Astrocyte (in vitro differentiated cells and primary cell): ENCODE data around the gene LBR. TPM values are rescaled to one million over a fixed set of nuclear protein-coding genes. Genes with fewer than 3 reads are reported as not detected.

Experiments used
- DNase-seq: peaks from one replicate; pipeline ENCODE4 v3.0.0-alpha.2; 2010; ENCODE audit warnings: low read depth
- FAIRE-seq: peaks from 2 replicates; lab custom pipeline; 2011; peaks lifted over from hg19 to GRCh38; lab: Jason Lieb, UNC
- H2AFZ ChIP-seq: 2 replicates; pipeline ENCODE4 v1.6.0; 2012; ENCODE audit warnings: low read depth, low read length, inconsistent platforms
- H3K27ac ChIP-seq: 2 replicates; pipeline ENCODE4 v1.5.1; 2011; ENCODE audit warnings: low read depth, low read length, inconsistent platforms
- H3K27me3 ChIP-seq: 2 replicates; pipeline ENCODE4 v1.6.0; 2011; ENCODE audit warnings: low read length, inconsistent platforms; ENCODE audit not compliant: insufficient read depth
- H3K36me3 ChIP-seq: 2 replicates; pipeline ENCODE4 v1.5.1; 2011; ENCODE audit warnings: low read length, inconsistent platforms; ENCODE audit not compliant: insufficient read depth
- H3K4me1 ChIP-seq: 2 replicates; pipeline ENCODE4 v1.5.1; 2011; ENCODE audit warnings: low read length, inconsistent platforms; ENCODE audit not compliant: insufficient read depth
- H3K4me2 ChIP-seq: 2 replicates; pipeline ENCODE4 v1.6.0; 2012; ENCODE audit warnings: low read length, inconsistent platforms
- H3K4me3 ChIP-seq: 2 replicates; pipeline ENCODE4 v1.5.1; 2011; ENCODE audit warnings: low read depth, mild to moderate bottlenecking, low read length, inconsistent platforms; ENCODE audit not compliant: insufficient read depth
- H3K79me2 ChIP-seq: 2 replicates; pipeline ENCODE4 v1.6.0; 2012; ENCODE audit warnings: mild to moderate bottlenecking, low read length, inconsistent platforms; ENCODE audit not compliant: insufficient read depth
- H3K9ac ChIP-seq: 2 replicates; pipeline ENCODE4 v1.6.0; 2012; ENCODE audit warnings: mild to moderate bottlenecking, low read length, inconsistent platforms
- H3K9me3 ChIP-seq: 2 replicates; pipeline ENCODE4 v1.5.1; 2012; ENCODE audit warnings: low read depth, mild to moderate bottlenecking, low read length, inconsistent platforms; ENCODE audit not compliant: insufficient read depth
- H4K20me1 ChIP-seq: 2 replicates; pipeline ENCODE4 v1.6.0; 2012; ENCODE audit warnings: low read length, inconsistent platforms; ENCODE audit not compliant: insufficient read depth
- H3K27ac Mint-ChIP-seq: one replicate; pipeline ENCODE4 v1.8.0; 2021; ENCODE audit warnings: mild to moderate bottlenecking, mixed read lengths; ENCODE audit not compliant: unreplicated experiment
- H3K27me3 Mint-ChIP-seq: one replicate; pipeline ENCODE4 v1.8.0; 2021; ENCODE audit warnings: low read depth, mixed read lengths; ENCODE audit not compliant: unreplicated experiment
- H3K36me3 Mint-ChIP-seq: one replicate; pipeline ENCODE4 v1.8.0; 2021; ENCODE audit warnings: low read depth, mixed read lengths; ENCODE audit not compliant: unreplicated experiment
- H3K4me1 Mint-ChIP-seq: one replicate; pipeline ENCODE4 v1.8.0; 2021; ENCODE audit warnings: low read depth, mixed read lengths; ENCODE audit not compliant: unreplicated experiment
- H3K4me3 Mint-ChIP-seq: one replicate; pipeline ENCODE4 v1.8.0; 2021; ENCODE audit warnings: mild to moderate bottlenecking, moderate library complexity, mixed read lengths; ENCODE audit not compliant: unreplicated experiment
- H3K9me3 Mint-ChIP-seq: one replicate; pipeline ENCODE4 v1.8.0; 2021; ENCODE audit warnings: mild to moderate bottlenecking, mixed read lengths; ENCODE audit not compliant: unreplicated experiment
- EZH2 ChIP-seq: IDR thresholded peaks from 2 replicates; pipeline ENCODE4 v1.6.1; 2012; ENCODE audit warnings: mild to moderate bottlenecking, low read length, inconsistent platforms; ENCODE audit not compliant: insufficient read depth
- total RNA-seq: library from RNA; stranded (reverse); gene quantifications from 2 replicates; pipeline ENCODE4 v1.2.1, GENCODE V29; 2021
- TF ChIP-seq, protein P1 (sequence below): IDR thresholded peaks from 2 replicates; pipeline ENCODE4 v1.5.1; 2011; ENCODE audit warnings: low read depth, mild to moderate bottlenecking, inconsistent platforms, low read length, moderate library complexity; ENCODE audit not compliant: insufficient read depth

The LBR gene
- total RNA-seq, 1 donor from 2014 or later = 42.6 TPM

- Histone ChIP-seq H3K9me3 (no peaks in the 10 kb centered on the region), H3K36me3 (no peaks in the 10 kb centered on the region), H3K4me1 (peaks cover 35% of the 10 kb centered on the region), H4K20me1 (no peaks in the 10 kb centered on the region), H3K9ac (no peak overlapping the region), H3K79me2 (no peaks in the 10 kb centered on the region), H2AFZ (no peak overlapping the region), H3K27ac (no peak overlapping the region), H3K4me3 (no peak overlapping the region), H3K4me2 (no peak overlapping the region), H3K27me3 (no peaks in the 10 kb centered on the region)
- H3K9me3 Mint-ChIP-seq = no peaks in the 10 kb centered on the region
- H3K27me3 Mint-ChIP-seq = peaks cover 5% of the 10 kb centered on the region
- no peaks in the 10 kb centered on the region for H3K36me3 Mint-ChIP-seq
- H3K4me3 Mint-ChIP-seq = peak overlapping the region; percentile 60
- no peak for FAIRE-seq
- H3K4me1 Mint-ChIP-seq = peaks cover 48% of the 10 kb centered on the region
- TF ChIP-seq, protein P1, sequence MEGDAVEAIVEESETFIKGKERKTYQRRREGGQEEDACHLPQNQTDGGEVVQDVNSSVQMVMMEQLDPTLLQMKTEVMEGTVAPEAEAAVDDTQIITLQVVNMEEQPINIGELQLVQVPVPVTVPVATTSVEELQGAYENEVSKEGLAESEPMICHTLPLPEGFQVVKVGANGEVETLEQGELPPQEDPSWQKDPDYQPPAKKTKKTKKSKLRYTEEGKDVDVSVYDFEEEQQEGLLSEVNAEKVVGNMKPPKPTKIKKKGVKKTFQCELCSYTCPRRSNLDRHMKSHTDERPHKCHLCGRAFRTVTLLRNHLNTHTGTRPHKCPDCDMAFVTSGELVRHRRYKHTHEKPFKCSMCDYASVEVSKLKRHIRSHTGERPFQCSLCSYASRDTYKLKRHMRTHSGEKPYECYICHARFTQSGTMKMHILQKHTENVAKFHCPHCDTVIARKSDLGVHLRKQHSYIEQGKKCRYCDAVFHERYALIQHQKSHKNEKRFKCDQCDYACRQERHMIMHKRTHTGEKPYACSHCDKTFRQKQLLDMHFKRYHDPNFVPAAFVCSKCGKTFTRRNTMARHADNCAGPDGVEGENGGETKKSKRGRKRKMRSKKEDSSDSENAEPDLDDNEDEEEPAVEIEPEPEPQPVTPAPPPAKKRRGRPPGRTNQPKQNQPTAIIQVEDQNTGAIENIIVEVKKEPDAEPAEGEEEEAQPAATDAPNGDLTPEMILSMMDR = no peak
- no peak for TF ChIP-seq EZH2
- DNase-seq = peak; percentile 81
- peak overlapping the region; percentile 41 for H3K27ac Mint-ChIP-seq
Measured at GRCh38 chr1:225458222-225458631, 30.4 kb upstream of the LBR start.

- no peaks in the 10 kb centered on the region for H3K9me3 Mint-ChIP-seq
- H3K9ac ChIP-seq = peak overlapping the region; percentile 41
- TF ChIP-seq, protein P1 = no peak
- TF ChIP-seq EZH2 = no peak
- no peaks in the 10 kb centered on the region for H3K36me3 ChIP-seq
- H3K4me2 ChIP-seq = peak overlapping the region; percentile 74
- peaks cover 24% of the 10 kb centered on the region for H3K4me1 ChIP-seq
- H4K20me1 ChIP-seq = no peaks in the 10 kb centered on the region
- H3K4me3 ChIP-seq = no peak overlapping the region
- peak overlapping the region; percentile 15 for H2AFZ ChIP-seq
- peak; percentile 82 for DNase-seq
- H3K36me3 Mint-ChIP-seq = no peaks in the 10 kb centered on the region
- peak overlapping the region; percentile 75 for H3K27ac Mint-ChIP-seq
- H3K79me2 ChIP-seq = no peaks in the 10 kb centered on the region
- no peaks in the 10 kb centered on the region for H3K27me3 ChIP-seq
- peak overlapping the region; percentile 60 for H3K27ac ChIP-seq
- peak; percentile 50 for FAIRE-seq
- H3K4me3 Mint-ChIP-seq = no peak overlapping the region
- H3K4me1 Mint-ChIP-seq = peaks cover 33% of the 10 kb centered on the region
- H3K9me3 ChIP-seq = no peaks in the 10 kb centered on the region
- H3K27me3 Mint-ChIP-seq = no peaks in the 10 kb centered on the region
Measured at GRCh38 chr1:225454733-225455132, 26.9 kb upstream of the LBR start.

DNA sequence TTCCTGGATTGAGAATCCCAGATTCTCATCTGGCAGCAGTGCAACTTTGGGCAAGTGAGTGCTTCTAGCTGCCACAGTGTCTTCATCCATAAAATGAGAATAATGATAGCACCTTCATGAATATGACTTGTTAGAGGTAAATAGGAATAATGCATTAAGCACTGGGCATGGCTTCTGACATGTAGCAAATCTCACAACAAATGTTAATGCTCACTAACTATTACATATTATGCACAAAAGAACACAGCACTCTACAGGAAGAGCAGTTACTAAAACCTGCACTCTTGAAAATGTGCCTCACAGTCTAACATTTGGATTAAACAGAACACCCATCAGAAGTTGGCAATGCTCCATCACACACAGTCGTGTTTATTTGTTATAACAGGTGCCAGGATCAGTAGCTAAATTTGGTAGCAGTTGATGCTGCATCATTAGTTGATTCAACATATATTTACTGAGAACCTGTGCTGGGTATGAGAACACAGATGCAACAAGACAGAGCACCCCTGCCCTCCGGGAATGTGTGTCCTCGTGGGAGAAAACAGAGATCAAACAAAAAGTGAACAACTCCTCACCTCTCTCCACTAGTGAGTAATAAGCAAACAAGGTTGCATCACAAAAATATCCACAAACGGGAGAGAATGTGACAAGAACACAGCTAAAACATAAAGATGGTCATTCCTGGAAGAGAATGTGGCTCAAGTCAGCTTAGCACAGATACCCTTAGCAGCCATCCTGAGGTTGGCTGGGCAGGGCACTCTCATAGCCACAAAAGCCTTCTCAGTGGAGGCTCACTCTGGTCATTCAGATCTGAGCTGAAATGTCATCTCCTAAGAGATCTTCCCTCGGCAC is 26.2 kb upstream of the LBR start:
- H3K79me2 ChIP-seq = no peaks in the 10 kb centered on the region
- Mint-ChIP-seq H3K36me3 (no peaks in the 10 kb centered on the region), H3K4me3 (no peak overlapping the region), H3K27ac (peak overlapping the region; percentile 75), H3K9me3 (no peaks in the 10 kb centered on the region), H3K4me1 (peaks cover 26% of the 10 kb centered on the region), H3K27me3 (no peaks in the 10 kb centered on the region)
- TF ChIP-seq, protein P1 = no peak
- no peak for TF ChIP-seq EZH2
- peak overlapping the region; percentile 74 for H3K4me2 ChIP-seq
- H3K27me3 ChIP-seq = no peaks in the 10 kb centered on the region
- H3K9me3 ChIP-seq = no peaks in the 10 kb centered on the region
- FAIRE-seq (no peak), DNase-seq (no peak)
- H3K27ac ChIP-seq = peak overlapping the region; percentile 36
- H3K4me1 ChIP-seq = peaks cover 17% of the 10 kb centered on the region
- H2AFZ ChIP-seq = no peak overlapping the region
- H4K20me1 ChIP-seq = no peaks in the 10 kb centered on the region
- no peaks in the 10 kb centered on the region for H3K36me3 ChIP-seq
- H3K9ac ChIP-seq = peak overlapping the region; percentile 41
- no peak overlapping the region for H3K4me3 ChIP-seq
